ENCODE measurements around the gene ADGRD2.

The ADGRD2 gene

GRCh38 chr9:124439686-124440243, 10.5 kb upstream of the ADGRD2 start:
- no peak overlapping the region for H4K5ac ChIP-seq (ENCODE audit: low read length)
- H3K4me2 ChIP-seq (ENCODE audit: low read length) = no peak overlapping the region
- H3K79me2 ChIP-seq (ENCODE audit: control insufficient read depth, insufficient read depth, low read length) = no peaks in the 10 kb centered on the region
- H3K4me1 ChIP-seq (ENCODE audit: control insufficient read depth, low read depth, low read length) = no peaks in the 10 kb centered on the region
- no peak overlapping the region for H3K4me3 ChIP-seq (ENCODE audit: low read length)
- DNase-seq = no peak
- no peak overlapping the region for H3K9ac ChIP-seq (ENCODE audit: low read length)
- H3K27me3 ChIP-seq (ENCODE audit: insufficient read depth, low read length, poor library complexity) = no peaks in the 10 kb centered on the region
- H3K36me3 ChIP-seq (ENCODE audit: control insufficient read depth, insufficient read depth, low read length) = no peaks in the 10 kb centered on the region
- no CpG with 5 or more reads among the region's 6 CpGs for WGBS (ENCODE audit: extremely low coverage, insufficient coverage, low lambda C conversion rate)
- no peaks in the 10 kb centered on the region for H3K79me1 ChIP-seq (ENCODE audit: low read length)
- H2AK5ac ChIP-seq (ENCODE audit: low read length) = no peak overlapping the region
- H4K8ac ChIP-seq (ENCODE audit: low read depth, low read length) = no peak overlapping the region
- no peak overlapping the region for H2BK15ac ChIP-seq (replicated peaks; ENCODE audit: low read depth)
- H3K27ac ChIP-seq (ENCODE audit: low read depth, low read length) = no peak overlapping the region
- H3K4ac ChIP-seq (ENCODE audit: low read depth, low read length) = no peak overlapping the region
- H3K56ac ChIP-seq (ENCODE audit: low read length) = no peak overlapping the region
- H2BK120ac ChIP-seq (ENCODE audit: low read depth, low read length) = no peak overlapping the region
- no peak overlapping the region for H3K23ac ChIP-seq (ENCODE audit: low read length)
- H2BK5ac ChIP-seq (ENCODE audit: low read length) = no peak overlapping the region
- H3K18ac ChIP-seq (ENCODE audit: low read length) = no peak overlapping the region

DNA sequence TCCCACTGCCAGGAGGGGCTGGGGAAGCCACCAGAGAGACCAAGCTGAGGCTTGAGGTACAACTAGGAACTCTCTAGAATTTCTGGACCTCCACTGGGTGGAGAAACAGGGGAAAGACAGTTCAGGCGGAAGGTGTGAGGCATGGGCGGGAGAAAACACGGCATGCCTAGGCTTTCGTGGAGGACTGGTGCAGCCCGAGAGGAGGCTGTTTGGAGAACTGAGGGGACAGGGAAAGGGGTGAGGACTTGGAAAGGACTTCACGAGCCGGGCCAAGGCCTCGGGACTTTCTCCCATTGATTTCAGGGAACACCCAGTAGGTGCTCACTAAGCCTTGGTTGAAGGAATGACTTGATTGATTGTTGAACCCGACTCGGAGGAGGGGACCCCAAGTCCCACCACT, 9.5 kb upstream of the ADGRD2 start:
- Histone ChIP-seq H4K8ac (ENCODE audit: low read depth, low read length) (no peak overlapping the region), H3K56ac (ENCODE audit: low read length) (no peak overlapping the region), H3K23ac (ENCODE audit: low read length) (no peak overlapping the region), H2BK5ac (ENCODE audit: low read length) (no peak overlapping the region), H3K27me3 (ENCODE audit: insufficient read depth, low read length, poor library complexity) (no peaks in the 10 kb centered on the region), H3K27ac (ENCODE audit: low read depth, low read length) (no peak overlapping the region), H3K4ac (ENCODE audit: low read depth, low read length) (no peak overlapping the region), H4K5ac (ENCODE audit: low read length) (no peak overlapping the region), H2AK5ac (ENCODE audit: low read length) (no peak overlapping the region), H3K36me3 (ENCODE audit: control insufficient read depth, insufficient read depth, low read length) (no peaks in the 10 kb centered on the region), H3K9ac (ENCODE audit: low read length) (no peak overlapping the region), H3K4me3 (ENCODE audit: low read length) (no peak overlapping the region), H3K18ac (ENCODE audit: low read length) (no peak overlapping the region), H3K79me2 (ENCODE audit: control insufficient read depth, insufficient read depth, low read length) (no peaks in the 10 kb centered on the region), H3K79me1 (ENCODE audit: low read length) (no peaks in the 10 kb centered on the region), H3K4me2 (ENCODE audit: low read length) (no peak overlapping the region), H2BK15ac (replicated peaks; ENCODE audit: low read depth) (no peak overlapping the region), H3K4me1 (ENCODE audit: control insufficient read depth, low read depth, low read length) (no peaks in the 10 kb centered on the region), H2BK120ac (ENCODE audit: low read depth, low read length) (no peak overlapping the region)
- WGBS (ENCODE audit: extremely low coverage, insufficient coverage, low lambda C conversion rate) = no CpG with 5 or more reads among the region's 10 CpGs
- no peak for DNase-seq

GRCh38 chr9:124441291-124441690, 9.0 kb upstream of the ADGRD2 start:
- Histone ChIP-seq H2BK120ac (ENCODE audit: low read depth, low read length) (no peak overlapping the region), H3K18ac (ENCODE audit: low read length) (no peak overlapping the region), H3K4ac (ENCODE audit: low read depth, low read length) (no peak overlapping the region), H2BK5ac (ENCODE audit: low read length) (no peak overlapping the region), H3K27ac (ENCODE audit: low read depth, low read length) (no peak overlapping the region), H4K8ac (ENCODE audit: low read depth, low read length) (no peak overlapping the region), H3K23ac (ENCODE audit: low read length) (no peak overlapping the region), H3K36me3 (ENCODE audit: control insufficient read depth, insufficient read depth, low read length) (no peaks in the 10 kb centered on the region), H4K5ac (ENCODE audit: low read length) (no peak overlapping the region), H3K27me3 (ENCODE audit: insufficient read depth, low read length, poor library complexity) (no peaks in the 10 kb centered on the region), H3K4me3 (ENCODE audit: low read length) (no peak overlapping the region), H3K79me2 (ENCODE audit: control insufficient read depth, insufficient read depth, low read length) (no peaks in the 10 kb centered on the region), H3K4me1 (ENCODE audit: control insufficient read depth, low read depth, low read length) (no peaks in the 10 kb centered on the region), H2AK5ac (ENCODE audit: low read length) (no peak overlapping the region), H3K4me2 (ENCODE audit: low read length) (no peak overlapping the region), H3K9ac (ENCODE audit: low read length) (no peak overlapping the region), H3K79me1 (ENCODE audit: low read length) (no peaks in the 10 kb centered on the region), H3K56ac (ENCODE audit: low read length) (no peak overlapping the region), H2BK15ac (replicated peaks; ENCODE audit: low read depth) (no peak overlapping the region)
- DNase-seq = no peak
- no CpG with 5 or more reads among the region's 16 CpGs for WGBS (ENCODE audit: extremely low coverage, insufficient coverage, low lambda C conversion rate)

DNA sequence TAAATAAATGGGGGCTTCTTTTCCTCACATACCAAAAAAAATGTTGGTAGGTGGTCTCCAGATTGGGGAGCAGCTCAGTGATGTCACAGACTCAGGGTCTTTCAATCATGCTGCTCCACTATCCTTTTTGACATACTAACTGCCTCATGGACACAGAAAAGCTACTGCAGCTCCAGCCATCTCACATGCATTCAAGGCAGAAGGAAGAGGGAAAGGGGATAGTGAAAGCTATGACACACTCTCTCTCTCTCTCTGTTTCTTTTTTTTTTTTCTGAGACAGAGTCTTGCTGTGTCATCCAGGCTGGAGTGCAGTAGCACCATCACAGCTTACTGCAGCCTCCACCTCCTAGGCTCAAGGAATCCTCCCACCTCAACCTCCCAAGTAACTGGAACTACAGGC, 7.9 kb upstream of the ADGRD2 start:
- H4K8ac ChIP-seq (ENCODE audit: low read depth, low read length) = no peak overlapping the region
- H3K18ac ChIP-seq (ENCODE audit: low read length) = no peak overlapping the region
- no peak overlapping the region for H3K4me3 ChIP-seq (ENCODE audit: low read length)
- H3K4ac ChIP-seq (ENCODE audit: low read depth, low read length) = no peak overlapping the region
- no peaks in the 10 kb centered on the region for H3K27me3 ChIP-seq (ENCODE audit: insufficient read depth, low read length, poor library complexity)
- H3K79me1 ChIP-seq (ENCODE audit: low read length) = no peaks in the 10 kb centered on the region
- H3K4me2 ChIP-seq (ENCODE audit: low read length) = no peak overlapping the region
- H3K23ac ChIP-seq (ENCODE audit: low read length) = no peak overlapping the region
- DNase-seq = no peak
- no peak overlapping the region for H4K5ac ChIP-seq (ENCODE audit: low read length)
- H2BK120ac ChIP-seq (ENCODE audit: low read depth, low read length) = no peak overlapping the region
- H3K36me3 ChIP-seq (ENCODE audit: control insufficient read depth, insufficient read depth, low read length) = no peaks in the 10 kb centered on the region
- H3K27ac ChIP-seq (ENCODE audit: low read depth, low read length) = no peak overlapping the region
- H3K79me2 ChIP-seq (ENCODE audit: control insufficient read depth, insufficient read depth, low read length) = no peaks in the 10 kb centered on the region
- H3K56ac ChIP-seq (ENCODE audit: low read length) = no peak overlapping the region
- no peak overlapping the region for H3K9ac ChIP-seq (ENCODE audit: low read length)
- no peak overlapping the region for H2BK5ac ChIP-seq (ENCODE audit: low read length)
- H2AK5ac ChIP-seq (ENCODE audit: low read length) = no peak overlapping the region
- H2BK15ac ChIP-seq (replicated peaks; ENCODE audit: low read depth) = no peak overlapping the region
- H3K4me1 ChIP-seq (ENCODE audit: control insufficient read depth, low read depth, low read length) = no peaks in the 10 kb centered on the region

GRCh38 chr9:124442826-124443225, 7.4 kb upstream of the ADGRD2 start:
- no peak overlapping the region for H3K23ac ChIP-seq (ENCODE audit: low read length)
- H3K9ac ChIP-seq (ENCODE audit: low read length) = no peak overlapping the region
- no peak overlapping the region for H3K4me2 ChIP-seq (ENCODE audit: low read length)
- no CpG with 5 or more reads among the region's 3 CpGs for WGBS (ENCODE audit: extremely low coverage, insufficient coverage, low lambda C conversion rate)
- H2BK120ac ChIP-seq (ENCODE audit: low read depth, low read length) = no peak overlapping the region
- no peak overlapping the region for H3K18ac ChIP-seq (ENCODE audit: low read length)
- H3K56ac ChIP-seq (ENCODE audit: low read length) = no peak overlapping the region
- no peak overlapping the region for H2BK5ac ChIP-seq (ENCODE audit: low read length)
- no peaks in the 10 kb centered on the region for H3K4me1 ChIP-seq (ENCODE audit: control insufficient read depth, low read depth, low read length)
- no peak overlapping the region for H2BK15ac ChIP-seq (replicated peaks; ENCODE audit: low read depth)
- H3K79me1 ChIP-seq (ENCODE audit: low read length) = no peaks in the 10 kb centered on the region
- no peaks in the 10 kb centered on the region for H3K27me3 ChIP-seq (ENCODE audit: insufficient read depth, low read length, poor library complexity)
- no peak overlapping the region for H3K4me3 ChIP-seq (ENCODE audit: low read length)
- DNase-seq = no peak
- no peaks in the 10 kb centered on the region for H3K79me2 ChIP-seq (ENCODE audit: control insufficient read depth, insufficient read depth, low read length)
- H3K27ac ChIP-seq (ENCODE audit: low read depth, low read length) = no peak overlapping the region
- H3K4ac ChIP-seq (ENCODE audit: low read depth, low read length) = no peak overlapping the region
- H2AK5ac ChIP-seq (ENCODE audit: low read length) = no peak overlapping the region
- H3K36me3 ChIP-seq (ENCODE audit: control insufficient read depth, insufficient read depth, low read length) = no peaks in the 10 kb centered on the region
- H4K5ac ChIP-seq (ENCODE audit: low read length) = no peak overlapping the region
- no peak overlapping the region for H4K8ac ChIP-seq (ENCODE audit: low read depth, low read length)

- Histone ChIP-seq H3K9ac (ENCODE audit: low read length) (no peak overlapping the region), H4K5ac (ENCODE audit: low read length) (no peak overlapping the region), H3K23ac (ENCODE audit: low read length) (no peak overlapping the region), H3K4me2 (ENCODE audit: low read length) (no peak overlapping the region), H3K27ac (ENCODE audit: low read depth, low read length) (no peak overlapping the region), H3K79me2 (ENCODE audit: control insufficient read depth, insufficient read depth, low read length) (no peaks in the 10 kb centered on the region), H3K79me1 (ENCODE audit: low read length) (no peaks in the 10 kb centered on the region), H2BK5ac (ENCODE audit: low read length) (no peak overlapping the region), H2BK120ac (ENCODE audit: low read depth, low read length) (no peak overlapping the region), H3K36me3 (ENCODE audit: control insufficient read depth, insufficient read depth, low read length) (no peaks in the 10 kb centered on the region), H2BK15ac (replicated peaks; ENCODE audit: low read depth) (no peak overlapping the region), H3K4me3 (ENCODE audit: low read length) (no peak overlapping the region), H2AK5ac (ENCODE audit: low read length) (no peak overlapping the region), H4K8ac (ENCODE audit: low read depth, low read length) (no peak overlapping the region), H3K4me1 (ENCODE audit: control insufficient read depth, low read depth, low read length) (no peaks in the 10 kb centered on the region), H3K18ac (ENCODE audit: low read length) (no peak overlapping the region), H3K56ac (ENCODE audit: low read length) (no peak overlapping the region), H3K27me3 (ENCODE audit: insufficient read depth, low read length, poor library complexity) (no peaks in the 10 kb centered on the region), H3K4ac (ENCODE audit: low read depth, low read length) (no peak overlapping the region)
- WGBS (ENCODE audit: extremely low coverage, insufficient coverage, low lambda C conversion rate) = no CpG with 5 or more reads among the region's 2 CpGs
- no peak for DNase-seq
Observed at GRCh38 chr9:124443625-124444024, 6.6 kb upstream of the ADGRD2 start.

Data from mesendoderm (in vitro differentiated cells).